ENCODE data around the gene PIGP.
"Not testable (repeated sequence)": the region's sequence is repeated elsewhere in the genome, so short reads cannot be mapped to it uniquely, and the experiment has no call there.

PIGP gene

DNA sequence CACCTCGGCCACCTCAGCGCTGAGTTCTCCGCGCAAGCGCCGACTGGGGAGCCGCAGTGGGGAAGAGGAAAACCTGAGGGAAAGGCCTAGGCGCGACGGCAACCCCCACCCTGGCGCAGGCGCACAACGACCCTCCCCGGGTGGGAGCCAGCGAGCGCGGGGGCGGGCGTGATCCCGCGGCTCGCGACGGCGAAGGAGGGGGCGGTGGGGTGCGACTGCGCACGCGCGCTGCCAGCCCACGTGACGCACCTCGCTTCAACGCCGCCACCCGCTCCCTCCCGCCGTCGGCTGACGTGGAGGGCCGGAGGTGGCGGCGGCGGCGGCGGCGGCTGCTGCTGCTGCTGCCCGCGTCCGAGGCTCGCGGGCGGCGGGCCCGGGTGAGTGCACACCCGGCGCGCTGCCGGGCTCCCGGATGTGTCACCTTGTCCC lies at the start of gene PIGP, which contains the start of gene TTC3:
Gene PIGP, minus strand, starts transcription at position 84 of the 429 bp plus-strand sequence. CDS start 556 bp downstream, outside the sequence.
Gene TTC3, plus strand, starts transcription at position 267 of the 429 bp plus-strand sequence. CDS start 14,004 bp downstream, outside the sequence.
- peak; percentile 93 to 95 for DNase-seq (ENCODE audit: low read depth in 2 of 2)

GRCh38 chr21:37119421-37120218 lies 46.7 kb upstream of the PIGP start:
- no peak for DNase-seq (ENCODE audit: low read depth in 2 of 2)

- no peak for DNase-seq (ENCODE audit: low read depth in 2 of 2)
Observed at GRCh38 chr21:37118187-37118826, 45.4 kb upstream of the PIGP start.

- DNase-seq (ENCODE audit: low read depth in 2 of 2), result no peak
Observed at GRCh38 chr21:37117204-37117603, 44.3 kb upstream of the PIGP start.

DNA sequence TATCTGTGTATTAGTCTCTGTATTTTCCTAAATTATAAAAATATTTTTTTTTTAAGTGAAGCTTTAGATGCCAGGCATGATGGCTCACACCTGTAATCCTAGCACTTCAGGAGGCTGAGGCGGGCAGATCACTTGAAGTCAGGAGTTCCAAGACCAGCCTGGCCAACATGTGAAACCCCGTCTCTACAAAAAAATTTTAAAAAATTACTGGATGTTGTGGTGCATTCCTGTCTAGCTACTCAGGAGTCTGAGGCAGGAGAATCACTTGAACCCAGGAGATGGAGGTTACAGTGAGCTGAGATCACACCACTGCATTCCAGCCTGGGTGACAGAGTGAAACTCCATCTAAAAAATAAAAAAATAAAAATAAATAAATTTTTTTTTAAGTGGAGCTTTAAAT lies 43.6 kb upstream of the PIGP start:
- not testable (repeated sequence) for DNase-seq (ENCODE audit: low read depth in 2 of 2)

DNA sequence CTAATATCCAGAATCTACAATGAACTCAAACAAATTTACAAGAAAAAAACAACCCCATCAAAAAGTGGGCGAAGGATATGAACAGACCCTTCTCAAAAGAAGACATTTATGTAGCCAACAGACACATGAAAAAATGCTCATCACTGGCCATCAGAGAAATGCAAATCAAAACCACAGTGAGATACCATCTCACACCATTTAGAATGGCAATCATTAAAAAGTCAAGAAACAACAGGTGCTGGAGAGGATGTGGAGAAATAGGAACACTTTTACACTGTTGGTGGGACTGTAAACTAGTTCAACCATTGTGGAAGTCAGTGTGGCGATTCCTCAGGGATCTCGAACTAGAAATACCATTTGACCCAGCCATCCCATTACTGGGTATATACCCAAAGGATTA lies 41.4 kb upstream of the PIGP start:
- not testable (repeated sequence) for DNase-seq (ENCODE audit: low read depth in 2 of 2)

GRCh38 chr21:37111029-37111428 lies 38.2 kb upstream of the PIGP start:
- not testable (repeated sequence) for DNase-seq (ENCODE audit: low read depth in 2 of 2)

DNA sequence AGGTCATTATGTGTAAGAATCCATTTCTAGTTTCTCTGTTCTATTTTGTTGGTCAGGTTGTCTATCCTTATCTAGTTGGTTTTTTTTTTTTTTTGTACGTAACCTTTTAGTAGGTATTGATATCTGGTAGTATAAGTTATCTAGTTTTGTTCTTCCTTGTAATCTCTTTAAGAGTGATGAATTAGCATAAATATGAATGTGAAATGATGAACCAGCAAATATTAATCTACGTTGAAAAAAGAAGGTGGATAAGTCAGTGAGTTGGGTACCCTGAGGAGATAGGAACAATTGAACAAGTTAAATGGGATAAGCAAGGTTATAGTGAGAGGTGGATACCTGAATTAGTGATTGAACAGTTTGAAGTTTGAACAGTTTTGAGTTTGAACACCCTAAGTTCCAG lies 34.1 kb upstream of the PIGP start:
- no peak for DNase-seq (ENCODE audit: low read depth in 2 of 2)

DNA sequence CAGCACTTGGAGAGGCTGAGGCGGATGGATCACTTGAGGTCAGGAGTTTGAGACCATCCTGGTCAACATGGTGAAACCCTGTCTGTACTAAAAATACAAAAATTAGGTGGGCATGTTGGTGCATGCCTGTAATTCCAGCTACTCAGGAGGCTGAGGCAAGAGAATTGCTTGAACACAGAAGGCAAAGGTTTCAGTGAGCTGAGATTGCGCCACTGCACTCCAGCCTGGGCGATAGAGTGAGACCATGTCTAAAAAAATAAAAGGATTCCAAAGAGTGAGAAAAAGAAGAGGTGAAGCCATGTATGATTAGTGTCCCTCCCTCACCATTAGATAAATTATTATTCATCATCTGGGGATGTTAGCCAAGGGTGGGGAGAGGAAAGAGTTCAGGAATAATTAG lies 29.9 kb upstream of the PIGP start:
- DNase-seq (ENCODE audit: low read depth in 2 of 2), result not testable (repeated sequence)

DNA sequence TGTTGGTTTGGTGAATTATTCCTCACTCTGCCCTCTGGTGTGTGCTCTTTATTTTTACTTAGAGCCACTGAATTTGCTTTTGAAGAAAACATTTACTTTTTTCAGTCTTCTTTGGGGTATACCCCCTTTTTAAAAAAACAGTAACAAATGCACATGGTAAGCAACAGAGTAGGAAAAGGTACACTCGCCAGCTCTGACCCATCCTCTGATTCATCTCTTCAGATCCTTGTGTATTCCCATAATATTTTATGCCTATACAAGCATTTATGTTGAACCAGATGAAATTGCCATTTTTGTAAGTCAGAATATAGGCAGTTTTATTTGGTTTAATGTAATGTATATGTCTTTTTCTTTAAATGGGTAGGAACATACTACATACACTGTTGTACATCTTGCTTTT lies 28.5 kb upstream of the PIGP start:
- DNase-seq (ENCODE audit: low read depth in 2 of 2), result no peak

DNA sequence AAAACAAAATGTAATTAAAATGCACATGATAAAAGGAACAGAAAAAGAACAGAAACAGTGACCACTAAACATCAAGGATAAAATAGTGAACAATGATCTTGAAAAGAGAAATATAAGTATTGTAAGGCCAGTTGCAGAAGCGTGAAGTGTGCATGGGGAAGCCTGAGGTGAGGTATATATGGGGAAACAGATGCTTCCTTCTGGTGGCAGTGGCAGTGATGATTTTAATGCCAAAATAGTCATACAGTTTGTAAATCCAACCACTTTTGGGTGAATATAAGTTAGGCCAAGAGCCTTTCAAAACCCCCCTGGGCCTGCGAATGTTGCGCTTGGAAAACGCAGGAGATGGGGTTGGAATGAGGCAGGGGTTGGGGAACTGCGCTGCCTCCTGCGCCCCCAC lies 27.4 kb upstream of the PIGP start:
- DNase-seq (ENCODE audit: low read depth in 2 of 2), result no peak

DNA sequence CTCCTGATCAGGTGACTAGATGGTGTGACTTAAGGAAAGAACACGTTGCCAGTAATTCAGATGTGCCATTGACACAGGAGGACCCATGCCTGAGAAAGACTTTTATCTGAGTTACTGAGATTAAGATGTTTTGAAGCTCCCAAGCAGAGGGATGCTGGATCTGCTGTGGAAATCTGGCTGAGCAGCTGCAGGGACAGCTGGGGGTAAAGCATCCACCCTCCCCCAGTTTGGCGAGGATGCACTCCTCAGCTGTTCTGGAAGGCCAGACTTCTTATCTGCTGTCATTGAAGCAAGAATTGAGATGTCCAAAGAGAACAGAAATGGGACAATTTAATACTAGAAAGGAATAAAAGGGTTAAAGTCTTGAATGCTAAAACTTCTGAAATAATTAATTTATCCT lies 25.9 kb upstream of the PIGP start:
- DNase-seq (ENCODE audit: low read depth in 2 of 2), result no peak

GRCh38 chr21:37095821-37096220 lies 22.9 kb upstream of the PIGP start:
- DNase-seq (ENCODE audit: low read depth in 2 of 2), result no peak

DNA sequence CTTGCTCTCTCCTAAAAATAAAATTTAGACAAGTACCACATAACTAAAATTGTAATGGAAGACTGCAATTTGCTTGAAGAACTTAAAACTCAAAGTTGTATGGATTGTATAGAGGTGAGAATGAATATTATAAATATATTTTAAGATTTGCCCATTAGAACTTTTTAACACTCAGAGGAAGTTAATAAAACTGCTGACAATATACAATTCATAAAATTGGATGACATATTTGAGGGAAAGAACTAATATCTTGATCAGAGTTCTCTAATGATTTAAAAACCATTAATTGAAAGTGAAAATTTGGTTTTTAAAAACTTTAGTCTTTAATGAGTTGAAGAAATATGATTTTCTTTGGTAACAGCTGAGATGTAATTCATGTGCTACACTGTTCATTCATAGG lies 21.1 kb upstream of the PIGP start:
- DNase-seq (ENCODE audit: low read depth in 2 of 2), result no peak

- DNase-seq (ENCODE audit: low read depth in 2 of 2), result no peak
Observed at GRCh38 chr21:37088186-37088735, 15.4 kb upstream of the PIGP start.

DNA sequence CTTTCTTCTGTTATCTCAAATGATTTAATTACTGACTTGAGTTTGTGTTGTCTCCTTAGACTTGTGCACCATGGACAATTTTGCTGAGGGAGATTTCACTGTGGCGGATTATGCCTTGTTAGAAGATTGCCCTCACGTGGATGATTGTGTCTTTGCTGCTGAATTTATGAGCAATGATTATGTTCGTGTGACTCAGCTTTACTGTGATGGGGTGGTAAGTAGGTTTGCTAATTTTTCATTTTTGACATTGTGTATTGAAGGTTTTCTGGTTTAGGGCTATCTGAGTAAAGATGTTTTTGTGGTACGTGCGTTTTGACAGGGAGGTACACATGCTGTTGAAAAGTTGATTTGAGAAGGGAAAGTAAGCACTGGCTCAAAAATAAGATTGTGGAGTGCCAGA lies 14.3 kb upstream of the PIGP start:
- DNase-seq (ENCODE audit: low read depth in 2 of 2), result no peak

DNA sequence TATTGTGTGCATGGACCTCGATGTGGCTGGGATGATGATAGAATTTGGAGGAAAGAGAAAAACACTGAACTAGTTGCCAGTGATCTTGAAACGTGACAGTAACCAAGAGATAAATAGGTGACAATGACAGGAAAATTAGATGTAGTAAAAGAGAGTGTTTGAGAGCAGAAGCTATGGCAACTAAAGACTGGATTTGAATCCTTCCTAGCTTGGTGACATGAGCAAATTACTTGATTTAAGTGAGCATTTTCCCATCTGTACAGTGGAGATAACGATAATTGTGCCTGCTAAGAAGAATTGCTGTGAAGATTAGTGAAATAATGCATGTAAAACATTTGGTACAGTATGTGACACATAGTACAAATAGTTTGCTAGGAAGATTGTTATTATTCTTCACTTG lies 12.9 kb upstream of the PIGP start:
- no peak for DNase-seq (ENCODE audit: low read depth in 2 of 2)

GRCh38 chr21:37082856-37083528 lies 10.1 kb upstream of the PIGP start:
- DNase-seq (ENCODE audit: low read depth in 2 of 2), result no peak

- no peak for DNase-seq (ENCODE audit: low read depth in 2 of 2)
Observed at GRCh38 chr21:37082375-37082774, 9.5 kb upstream of the PIGP start.

DNA sequence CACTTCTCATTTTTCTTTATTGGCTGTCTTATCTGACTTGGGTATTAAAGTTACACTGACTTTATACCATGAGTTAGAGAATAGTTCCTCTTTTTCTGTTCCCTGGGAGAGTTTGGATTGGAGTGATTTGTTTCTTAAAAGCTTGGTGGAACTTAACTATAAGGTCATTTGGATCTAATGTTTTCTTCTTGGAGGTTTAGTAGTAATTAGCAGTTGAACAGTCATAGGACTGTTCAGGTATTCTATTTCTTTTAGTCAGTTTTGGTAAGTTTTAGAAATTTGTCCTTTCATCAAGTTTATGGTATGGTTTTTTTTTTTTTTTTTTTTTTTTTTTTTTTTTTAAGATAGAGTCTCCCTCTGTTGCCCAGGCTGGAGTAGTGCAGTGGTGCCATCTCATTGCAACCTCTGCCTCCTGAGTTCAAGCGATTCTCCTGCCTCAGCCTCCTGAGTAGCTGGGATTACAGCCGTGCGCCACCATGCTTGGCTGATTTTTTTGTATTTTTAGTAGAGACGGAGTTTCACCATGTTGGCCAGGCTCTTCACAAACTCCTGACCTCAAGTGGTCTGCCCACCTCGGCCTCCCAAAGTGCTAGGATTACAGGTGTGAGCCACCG lies 6.4 kb upstream of the PIGP start:
- no peak for DNase-seq (ENCODE audit: low read depth in 2 of 2)

DNA sequence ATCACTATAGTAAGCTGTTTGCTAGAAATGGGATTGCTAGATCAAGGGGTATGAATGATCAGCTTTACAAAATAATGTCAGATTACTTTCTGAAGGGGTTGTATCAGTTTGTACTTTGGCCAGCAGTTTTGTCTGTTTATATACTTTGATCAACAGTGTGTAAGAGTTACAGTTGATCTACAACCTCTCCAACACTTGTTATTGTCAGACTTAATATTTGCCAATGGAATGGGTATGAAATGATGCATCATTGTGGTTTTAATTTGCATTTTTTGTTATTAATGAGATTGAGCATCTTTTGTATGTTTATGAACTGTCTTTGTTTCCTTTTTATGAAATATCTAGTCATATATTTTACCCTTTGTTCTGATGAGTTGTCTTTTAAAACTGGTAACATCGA lies 4.5 kb upstream of the PIGP start:
- DNase-seq (ENCODE audit: low read depth in 2 of 2), result no peak

Data from stimulated activated CD4-positive, alpha-beta T cell treated with anti-CD3 and anti-CD28 coated beads, Interleukin-12 subunit alpha, Interleukin-12 subunit beta, amount 100 ng/mL, for 24 hours (primary cell).